ENCODE measurements around the gene DDX47. TPM values are rescaled to one million over a fixed set of nuclear protein-coding genes. Genes with fewer than 3 reads are reported as not detected.
A peak's percentile ranks its signal among the peaks of the same experiment; 100 is the strongest.

DDX47 gene
- total and polyA plus RNA-seq, 2 of the 13 experiments (the other 11 are each of a cell fraction or from before 2014, with no cell fraction given) = 48.5 to 78.7 TPM

GRCh38 chr12:12786706-12787601, 26.2 kb upstream of the DDX47 start (continued):
- TF ChIP-seq ATM (IDR thresholded peaks at IDR 0.05; ENCODE audit: borderline replicate concordance) (no peak), ZIK1 (CRISPR knock-in tag; IDR thresholded peaks at IDR 0.05; ENCODE audit: borderline replicate concordance, low read depth) (no peak), NR2F1 (CRISPR knock-in tag; IDR thresholded peaks at IDR 0.05) (no peak), PHB2 (IDR thresholded peaks at IDR 0.05; ENCODE audit: partially characterized antibody) (no peak), ZNF720 (CRISPR knock-in tag; IDR thresholded peaks at IDR 0.05) (no peak), NFIC (IDR thresholded peaks at IDR 0.05; ENCODE audit: low read length) (no peak), FOXK2 (IDR thresholded peaks at IDR 0.05) (no peak), ZNF563 (CRISPR knock-in tag; IDR thresholded peaks at IDR 0.05) (peak; percentile 89), ATF4 (CRISPR knock-in tag; IDR thresholded peaks at IDR 0.05) (peak in 1 of 2 experiments; percentile 59; a peak in 2 of 4 replicates), KDM5A (IDR thresholded peaks at IDR 0.05; ENCODE audit: borderline replicate concordance, low read length) (no peak), KAT8 (CRISPR knock-in tag; IDR thresholded peaks at IDR 0.05) (0 out of 2 replicates have a peak, but pooled peaks have one; percentile 35), KLF9 (CRISPR knock-in tag; IDR thresholded peaks at IDR 0.05; ENCODE audit: low read depth) (0 out of 2 replicates have a peak, but pooled peaks have one; percentile 71), KLF12 (CRISPR knock-in tag; IDR thresholded peaks at IDR 0.05; ENCODE audit: borderline replicate concordance) (0 out of 2 replicates have a peak, but pooled peaks have one; percentile 56), ZNF850 (CRISPR knock-in tag; conservative IDR thresholded peaks at IDR 0.05) (no peak), ZNF414 (CRISPR knock-in tag; IDR thresholded peaks at IDR 0.05) (no peak), SAFB2 (CRISPR knock-in tag; IDR thresholded peaks at IDR 0.05; ENCODE audit: borderline replicate concordance, low read depth) (no peak), BHLHE40 (IDR thresholded peaks at IDR 0.05; ENCODE audit: low read length) (no peak), PHF5A (CRISPR knock-in tag; IDR thresholded peaks at IDR 0.05; ENCODE audit: low read depth, unreplicated experiment) (no peak), SATB2 (CRISPR knock-in tag; IDR thresholded peaks at IDR 0.05) (peak; percentile 63; the same call in 1 of the 2 replicates), TP53 (CRISPR knock-in tag; conservative IDR thresholded peaks at IDR 0.05) (0 out of 2 replicates have a peak, but pooled peaks have one; percentile 25), ZBTB39 (CRISPR knock-in tag; IDR thresholded peaks at IDR 0.05) (no peak), ZNF362 (CRISPR knock-in tag; IDR thresholded peaks at IDR 0.05; ENCODE audit: borderline replicate concordance) (no peak; the same call in 1 of the 2 replicates), ZNF496 (CRISPR knock-in tag; IDR thresholded peaks at IDR 0.05; ENCODE audit: insufficient replicate concordance) (no peak), ZNF713 (CRISPR knock-in tag; IDR thresholded peaks at IDR 0.05) (no peak), NFATC3 (CRISPR knock-in tag; IDR thresholded peaks at IDR 0.05) (no peak), MTF1 (CRISPR knock-in tag; IDR thresholded peaks at IDR 0.05) (peak; percentile 90)

Measured in HepG2 (cell line).